IMR-90 (cell line): Measurements from ENCODE around the gene GTPBP10.

Source experiments
- POLR2A ChIP-seq: IDR thresholded peaks from 2 replicates; pipeline ENCODE4 v1.6.1; 2012; ENCODE audit warnings: mild to moderate bottlenecking, low read depth, low read length
- RAD21 ChIP-seq: IDR thresholded peaks from 2 replicates; pipeline ENCODE4 v1.6.1; 2012; ENCODE audit warnings: low read length, improper control_type of control experiment
- RCOR1 ChIP-seq: IDR thresholded peaks from 2 replicates; pipeline ENCODE4 v1.6.1; 2012; ENCODE audit warnings: mild to moderate bottlenecking, low read length, improper control_type of control experiment; ENCODE audit not compliant: insufficient replicate concordance
- TF ChIP-seq, protein P1 (sequence below): conservative IDR thresholded peaks from 2 replicates; pipeline ENCODE4 v1.5.1; 2012; ENCODE audit warnings: mild to moderate bottlenecking, low read depth, low read length, improper control_type of control experiment
- TF ChIP-seq, protein P2 (sequence below): fragments of 150-350 bp; IDR thresholded peaks from 2 replicates; pipeline ENCODE4 v1.6.1; 2017; ENCODE audit warnings: mild to moderate bottlenecking, antibody characterized with exemption, low read length, low read depth

DNA sequence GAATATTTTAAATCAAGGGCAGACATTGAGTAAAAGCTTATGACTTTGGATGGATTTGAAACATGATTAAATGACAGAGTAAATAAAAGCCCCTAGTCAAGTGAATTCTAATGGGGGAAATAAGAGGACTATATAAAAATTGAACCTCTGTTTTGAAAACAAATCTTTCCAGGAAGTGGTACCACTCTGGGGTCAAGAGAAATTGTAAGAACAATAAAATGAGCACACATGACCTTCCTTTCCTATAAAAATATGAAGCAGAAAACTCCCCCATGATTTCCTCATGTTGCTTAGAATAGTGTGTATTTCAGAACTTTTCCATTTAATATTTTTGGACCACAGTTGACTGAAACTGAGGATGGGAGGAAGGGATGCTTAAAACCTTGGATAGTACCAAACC lies 44.4 kb downstream of the GTPBP10 start:
- TF ChIP-seq, protein P1, sequence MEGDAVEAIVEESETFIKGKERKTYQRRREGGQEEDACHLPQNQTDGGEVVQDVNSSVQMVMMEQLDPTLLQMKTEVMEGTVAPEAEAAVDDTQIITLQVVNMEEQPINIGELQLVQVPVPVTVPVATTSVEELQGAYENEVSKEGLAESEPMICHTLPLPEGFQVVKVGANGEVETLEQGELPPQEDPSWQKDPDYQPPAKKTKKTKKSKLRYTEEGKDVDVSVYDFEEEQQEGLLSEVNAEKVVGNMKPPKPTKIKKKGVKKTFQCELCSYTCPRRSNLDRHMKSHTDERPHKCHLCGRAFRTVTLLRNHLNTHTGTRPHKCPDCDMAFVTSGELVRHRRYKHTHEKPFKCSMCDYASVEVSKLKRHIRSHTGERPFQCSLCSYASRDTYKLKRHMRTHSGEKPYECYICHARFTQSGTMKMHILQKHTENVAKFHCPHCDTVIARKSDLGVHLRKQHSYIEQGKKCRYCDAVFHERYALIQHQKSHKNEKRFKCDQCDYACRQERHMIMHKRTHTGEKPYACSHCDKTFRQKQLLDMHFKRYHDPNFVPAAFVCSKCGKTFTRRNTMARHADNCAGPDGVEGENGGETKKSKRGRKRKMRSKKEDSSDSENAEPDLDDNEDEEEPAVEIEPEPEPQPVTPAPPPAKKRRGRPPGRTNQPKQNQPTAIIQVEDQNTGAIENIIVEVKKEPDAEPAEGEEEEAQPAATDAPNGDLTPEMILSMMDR = no peak
- TF ChIP-seq RAD21 = no peak
- no peak for TF ChIP-seq POLR2A
- TF ChIP-seq, protein P2, sequence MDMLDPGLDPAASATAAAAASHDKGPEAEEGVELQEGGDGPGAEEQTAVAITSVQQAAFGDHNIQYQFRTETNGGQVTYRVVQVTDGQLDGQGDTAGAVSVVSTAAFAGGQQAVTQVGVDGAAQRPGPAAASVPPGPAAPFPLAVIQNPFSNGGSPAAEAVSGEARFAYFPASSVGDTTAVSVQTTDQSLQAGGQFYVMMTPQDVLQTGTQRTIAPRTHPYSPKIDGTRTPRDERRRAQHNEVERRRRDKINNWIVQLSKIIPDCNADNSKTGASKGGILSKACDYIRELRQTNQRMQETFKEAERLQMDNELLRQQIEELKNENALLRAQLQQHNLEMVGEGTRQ = no peak
- TF ChIP-seq RCOR1 = no peak
